ENCODE measurements around the gene CASP2.

GRCh38 chr7:143255564-143255963 is 32.6 kb upstream of the CASP2 start:
- TF ChIP-seq CTCF (IDR thresholded peaks at IDR 0.05) (no peak), HDAC2 (IDR thresholded peaks at IDR 0.05) (no peak), BCL3 (IDR thresholded peaks at IDR 0.05) (no peak), REST (IDR thresholded peaks at IDR 0.05) (no peak), ATOH8 (CRISPR knock-in tag; IDR thresholded peaks at IDR 0.05; ENCODE audit: low read depth) (no peak), PBX3 (IDR thresholded peaks at IDR 0.05) (no peak), ZSCAN20 (CRISPR knock-in tag; IDR thresholded peaks at IDR 0.05) (no peak)

All from A549 (cell line).